T-cell (primary cell): ENCODE data around the gene TRAF3IP1. TPM values are rescaled to one million over a fixed set of nuclear protein-coding genes. Genes with fewer than 3 reads are reported as not detected.
A peak's percentile ranks its signal among the peaks of the same experiment; 100 is the strongest.

ENCODE experiments used
- ATAC-seq, 4 experiments: fragments of 200-7000 bp in 3 of 4; fragments of 150-1000 bp in 1 of 4; cut with Tn5 transposase; replicated peaks in 1 of 4; 1 replicate in 3 of 4; 2 replicates in 1 of 4; pipeline ENCODE4 v1.10.0; 2021; ENCODE audit warnings: moderate library complexity in 3 of 4, mild to moderate bottlenecking in 2 of 4, moderate number of reproducible peaks in 1 of 4
- CTCF ChIA-PET, 2 donors: fragments of 300-600 bp; sonication (Branson Sonifier 250); formaldehyde crosslinking; loops; one replicate each; lab custom pipeline; 2022; ENCODE audit warnings: antibody characterized with exemption in 2 of 2; lab: Charles Lee
- POLR2A ChIA-PET, 2 donors: fragments of 300-600 bp; sonication (Branson Sonifier 250); formaldehyde crosslinking; loops; one replicate each; lab custom pipeline; 2022; ENCODE audit warnings: antibody characterized with exemption in 2 of 2; lab: Charles Lee
- DNase-seq, 35 experiments: peaks; one replicate each; pipeline versions ENCODE4 v3.0.0 to v3.0.0-alpha.2; 2013 to 2023
- H3K27ac ChIP-seq: one replicate; pipeline ENCODE4 v1.5.1; 2013; ENCODE audit warnings: low read length
- H3K27me3 ChIP-seq, 2 experiments: replicated peaks in 1 of 2; 1 replicate in 1 of 2; 2 replicates in 1 of 2; pipeline versions ENCODE4 v1.6.1 to v1.7.0; 2013; ENCODE audit warnings: low read length in 1 of 2, mixed read lengths in 1 of 2; ENCODE audit not compliant: control insufficient read depth in 2 of 2, insufficient read depth in 2 of 2; ENCODE audit errors: extremely low read depth in 1 of 2
- H3K36me3 ChIP-seq, 2 donors: 1 replicate in 1 of 2; 2 replicates in 1 of 2; pipeline versions ENCODE4 v1.6.1 to v1.7.0; 2013; ENCODE audit warnings: low read length in 1 of 2; ENCODE audit not compliant: control insufficient read depth in 2 of 2, insufficient read depth in 1 of 2; ENCODE audit errors: extremely low read depth in 1 of 2
- H3K4me1 ChIP-seq, 2 experiments: 1 replicate in 1 of 2; 2 replicates in 1 of 2; pipeline versions ENCODE4 v1.6.1 to v1.7.0; 2013; ENCODE audit warnings: low read length in 2 of 2, mixed read lengths in 1 of 2; ENCODE audit not compliant: insufficient read depth in 2 of 2, control insufficient read depth in 1 of 2; ENCODE audit errors: extremely low read depth in 1 of 2
- H3K4me3 ChIP-seq, 2 donors: 1 replicate in 1 of 2; 2 replicates in 1 of 2; pipeline versions ENCODE4 v1.5.1 to v1.7.0; 2013; ENCODE audit warnings: mild to moderate bottlenecking in 2 of 2, low read length in 1 of 2, moderate library complexity in 1 of 2; ENCODE audit not compliant: control insufficient read depth in 1 of 2; ENCODE audit errors: extremely low read depth in 1 of 2
- H3K9me3 ChIP-seq: 2 replicates; pipeline ENCODE4 v1.7.0; 2013
- H3K27ac Mint-ChIP-seq, 2 donors: one replicate each; pipeline ENCODE4 v1.8.0; 2020 to 2021; ENCODE audit warnings: mild to moderate bottlenecking in 2 of 2, mixed read lengths in 2 of 2
- H3K27me3 Mint-ChIP-seq, 2 donors: one replicate each; pipeline ENCODE4 v1.8.0; 2021 to 2022; ENCODE audit warnings: mixed read lengths in 2 of 2
- H3K36me3 Mint-ChIP-seq: one replicate; pipeline ENCODE4 v1.8.0; 2021; ENCODE audit warnings: mixed read lengths
- H3K4me1 Mint-ChIP-seq, 3 donors: one replicate each; pipeline ENCODE4 v1.8.0; 2020 to 2022; ENCODE audit warnings: mixed read lengths in 3 of 3, mild to moderate bottlenecking in 1 of 3
- H3K4me3 Mint-ChIP-seq, 3 donors: one replicate each; pipeline ENCODE4 v1.8.0; 2020 to 2022; ENCODE audit warnings: mild to moderate bottlenecking in 3 of 3, mixed read lengths in 3 of 3, moderate library complexity in 3 of 3
- H3K9me3 Mint-ChIP-seq, 3 donors: one replicate each; pipeline ENCODE4 v1.8.0; 2020 to 2022; ENCODE audit warnings: mixed read lengths in 3 of 3
- WGBS: methylation state at CpG from one replicate; pipeline ENCODE4 v1.1.5; 2013; ENCODE audit warnings: missing lambda C conversion rate; ENCODE audit not compliant: insufficient coverage; 5-methylcytosine and 5-hydroxymethylcytosine counted together
- total RNA-seq, 35 experiments: library from RNA in 6 of 35; stranded (reverse) in 6 of 35; fragments of 120-200 nt in 1 of 35; gene quantifications; one replicate each; pipeline versions ENCODE4 v1.2.1 to v1.2.4 and lab custom pipeline; 2013 to 2026

Gene TRAF3IP1
- total RNA-seq, 5 donors from 2014 or later (not counting 1 experiment from before 2014, with no cell fraction given), result 6.3 to 12.1 (median 11.8) TPM

- no peak for DNase-seq
- Mint-ChIP-seq H3K27me3 (no peaks in the 10 kb centered on the region), H3K4me1 (peaks cover 24 to 31% (median 30%) of the 10 kb centered on the region in 3 donors), H3K9me3 (no peaks in the 10 kb centered on the region), H3K4me3 (no peak overlapping the region), H3K27ac (no peak overlapping the region), H3K36me3 (peaks cover 33% of the 10 kb centered on the region)
- H3K4me1 ChIP-seq, result peaks cover 10 to 26% of the 10 kb centered on the region in 2 experiments
- H3K9me3 ChIP-seq, result no peaks in the 10 kb centered on the region
- ChIA-PET CTCF (no interaction called here), POLR2A (no interaction called here)
- no peak overlapping the region for H3K27ac ChIP-seq
- no peak overlapping the region for H3K4me3 ChIP-seq
- ATAC-seq, result no peak
- 92% methylated on average over 6 of the region's 11 CpGs for WGBS
- peaks cover 0 to 3% of the 10 kb centered on the region in 2 experiments for H3K27me3 ChIP-seq
- peaks cover 0 to 5% of the 10 kb centered on the region in 2 donors for H3K36me3 ChIP-seq
Measured at GRCh38 chr2:238378230-238379095, 58.1 kb downstream of the TRAF3IP1 start.

- ChIA-PET CTCF (interaction anchor here in 1 of 2 donors (1.3 kb wide), 1 partner anchor 8 kb away, joined by 4 read pairs; no protein-coding TSS in a partner anchor), POLR2A (no interaction called here)
- H3K4me3 Mint-ChIP-seq, result peak overlapping the region in 1 of 3 donors; percentile 21
- Histone ChIP-seq H3K4me1 (peaks cover 10 to 26% of the 10 kb centered on the region in 2 experiments), H3K27me3 (peaks cover 0 to 3% of the 10 kb centered on the region in 2 experiments), H3K36me3 (peaks cover 0 to 5% of the 10 kb centered on the region in 2 donors), H3K4me3 (no peak overlapping the region), H3K27ac (no peak overlapping the region), H3K9me3 (no peaks in the 10 kb centered on the region)
- peak in 2 of 4 experiments; percentile 65 to 70 for ATAC-seq
- no peaks in the 10 kb centered on the region for H3K27me3 Mint-ChIP-seq
- peak in 18 of 35 experiments; percentile 2 to 38 (median 16) for DNase-seq
- H3K27ac Mint-ChIP-seq, result no peak overlapping the region
- H3K36me3 Mint-ChIP-seq, result peaks cover 32% of the 10 kb centered on the region
- WGBS, result 67% methylated on average over 12 of the region's 15 CpGs
- H3K9me3 Mint-ChIP-seq, result no peaks in the 10 kb centered on the region
- H3K4me1 Mint-ChIP-seq, result peaks cover 24 to 31% (median 30%) of the 10 kb centered on the region in 3 donors
Measured at GRCh38 chr2:238379096-238379810, 58.9 kb downstream of the TRAF3IP1 start.

- Histone ChIP-seq H3K36me3 (peaks cover 0 to 5% of the 10 kb centered on the region in 2 donors), H3K27ac (no peak overlapping the region), H3K4me3 (no peak overlapping the region), H3K27me3 (peaks cover 0 to 3% of the 10 kb centered on the region in 2 experiments), H3K4me1 (peaks cover 10 to 26% of the 10 kb centered on the region in 2 experiments), H3K9me3 (no peaks in the 10 kb centered on the region)
- DNase-seq (no peak), ATAC-seq (no peak)
- CTCF ChIA-PET, result interaction anchor here in 1 of 2 donors (1.3 kb wide), 1 partner anchor 9 kb away, joined by 4 read pairs; no protein-coding TSS in a partner anchor
- 81% methylated on average over 2 of the region's 7 CpGs for WGBS
- H3K4me1 Mint-ChIP-seq, result peaks cover 21 to 30% (median 26%) of the 10 kb centered on the region in 3 donors
- H3K27me3 Mint-ChIP-seq, result no peaks in the 10 kb centered on the region
- POLR2A ChIA-PET, result no interaction called here
- H3K4me3 Mint-ChIP-seq, result no peak overlapping the region
- peaks cover 32% of the 10 kb centered on the region for H3K36me3 Mint-ChIP-seq
- no peaks in the 10 kb centered on the region for H3K9me3 Mint-ChIP-seq
- no peak overlapping the region for H3K27ac Mint-ChIP-seq
Measured at GRCh38 chr2:238380336-238380735, 60.0 kb downstream of the TRAF3IP1 start.

DNA sequence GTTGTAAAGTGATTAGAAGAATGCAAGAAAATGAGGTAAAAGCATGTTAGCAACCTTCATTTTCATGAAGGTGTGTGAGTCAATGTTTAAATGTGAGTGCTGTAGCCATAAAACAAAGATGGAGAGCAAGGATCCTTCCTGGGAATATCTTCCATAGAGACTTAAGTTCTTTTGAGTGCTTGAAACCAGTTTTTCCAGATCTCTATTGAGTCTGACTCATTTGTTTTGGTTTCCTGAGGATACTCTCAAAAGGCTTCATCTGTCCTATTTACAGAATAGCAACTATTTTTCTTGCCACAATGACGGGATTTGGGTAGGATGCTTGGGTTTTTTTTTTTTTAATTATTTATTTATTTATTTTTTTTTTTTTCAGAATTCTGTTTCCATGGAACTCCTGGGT is 60.5 kb downstream of the TRAF3IP1 start:
- no CpG with 5 or more reads among the region's 1 CpG for WGBS
- peaks cover 10 to 26% of the 10 kb centered on the region in 2 experiments for H3K4me1 ChIP-seq
- peaks cover 0 to 5% of the 10 kb centered on the region in 2 donors for H3K36me3 ChIP-seq
- no peak overlapping the region for H3K27ac Mint-ChIP-seq
- H3K9me3 ChIP-seq, result no peaks in the 10 kb centered on the region
- no peaks in the 10 kb centered on the region for H3K27me3 Mint-ChIP-seq
- peaks cover 21 to 30% (median 25%) of the 10 kb centered on the region in 3 donors for H3K4me1 Mint-ChIP-seq
- peaks cover 0 to 3% of the 10 kb centered on the region in 2 experiments for H3K27me3 ChIP-seq
- DNase-seq (no peak), ATAC-seq (no peak)
- H3K4me3 Mint-ChIP-seq, result no peak overlapping the region
- ChIA-PET CTCF (interaction anchor here in 1 of 2 donors (0.6 kb wide), 1 partner anchor 842 kb away, joined by 3 read pairs; no protein-coding TSS in a partner anchor), POLR2A (no interaction called here)
- no peak overlapping the region for H3K4me3 ChIP-seq
- no peaks in the 10 kb centered on the region for H3K9me3 Mint-ChIP-seq
- peaks cover 32% of the 10 kb centered on the region for H3K36me3 Mint-ChIP-seq
- H3K27ac ChIP-seq, result no peak overlapping the region

DNA sequence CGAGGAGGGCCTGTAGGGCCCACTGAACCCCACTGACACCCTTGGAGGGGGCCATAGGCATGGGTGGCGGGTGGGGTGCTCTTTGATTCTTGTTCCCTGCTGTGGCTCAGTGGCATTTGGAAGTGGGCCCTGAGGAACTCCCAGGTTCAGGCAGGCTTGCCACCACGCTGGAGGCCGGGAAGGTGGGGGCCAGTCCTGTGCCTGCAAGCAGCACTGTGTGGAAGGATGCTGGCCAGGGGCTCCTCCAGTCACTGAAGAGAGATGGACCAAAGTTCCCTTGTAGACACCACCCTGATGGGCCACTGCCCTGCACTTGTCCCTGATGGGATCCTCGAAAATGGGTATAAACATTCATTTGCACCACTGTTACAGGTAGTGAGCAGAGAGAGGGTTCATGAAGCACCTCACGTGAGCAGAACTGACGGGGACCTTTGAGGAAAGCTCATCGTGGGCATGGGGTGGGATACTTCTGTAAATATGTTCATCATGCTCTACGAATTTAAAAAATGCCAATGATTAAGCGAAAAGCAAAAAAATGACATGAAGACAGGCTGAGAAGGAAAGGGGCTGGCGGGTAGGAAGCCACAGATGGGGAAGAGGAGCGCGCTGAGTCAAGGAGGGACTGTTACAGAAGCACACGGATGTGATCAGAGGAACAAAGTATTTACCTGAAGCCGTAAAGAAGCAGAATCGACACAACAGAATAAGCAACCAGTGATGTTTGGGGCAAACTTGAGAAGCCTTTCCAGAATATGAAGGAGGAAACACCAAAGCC is 61.2 kb downstream of the TRAF3IP1 start:
- WGBS, result 77% methylated on average over 16 of the region's 16 CpGs
- no peak overlapping the region for H3K27ac ChIP-seq
- ATAC-seq, result no peak
- no peak overlapping the region for H3K4me3 ChIP-seq
- peaks cover 0 to 5% of the 10 kb centered on the region in 2 donors for H3K36me3 ChIP-seq
- ChIA-PET POLR2A (no interaction called here), CTCF (interaction anchor here in 1 of 2 donors (0.6 kb wide), 1 partner anchor 841 kb away, joined by 3 read pairs; no protein-coding TSS in a partner anchor)
- Mint-ChIP-seq H3K4me1 (peaks cover 21 to 30% (median 23%) of the 10 kb centered on the region in 3 donors), H3K4me3 (no peak overlapping the region), H3K27ac (no peak overlapping the region), H3K9me3 (no peaks in the 10 kb centered on the region), H3K27me3 (no peaks in the 10 kb centered on the region), H3K36me3 (peaks cover 32% of the 10 kb centered on the region)
- no peak for DNase-seq
- H3K9me3 ChIP-seq, result no peaks in the 10 kb centered on the region
- H3K4me1 ChIP-seq, result peaks cover 10 to 26% of the 10 kb centered on the region in 2 experiments
- peaks cover 0 to 3% of the 10 kb centered on the region in 2 experiments for H3K27me3 ChIP-seq
